Smooth muscle cell (in vitro differentiated cells): Measurements from ENCODE around the gene KRT2. TPM values are rescaled to one million over a fixed set of nuclear protein-coding genes. Genes with fewer than 3 reads are reported as not detected.

ENCODE experiments used
- DNase-seq: peaks from one replicate; lab custom pipeline; 2025; ENCODE audit not compliant: unreplicated experiment; lab: John Stamatoyannopoulos, UW
- H2AFZ ChIP-seq: fragments of 200-600 bp; sonication (generic); 2 replicates; pipeline ENCODE4 v1.6.0; 2016; ENCODE audit warnings: antibody characterized with exemption, low read depth, mild to moderate bottlenecking
- H3F3A ChIP-seq: fragments of 200-600 bp; sonication (generic); 2 replicates; pipeline ENCODE4 v1.6.0; 2017; ENCODE audit warnings: antibody characterized with exemption, low read depth
- H3K27ac ChIP-seq: fragments of 200-600 bp; sonication (generic); 2 replicates; pipeline ENCODE4 v1.5.1; 2016; ENCODE audit warnings: low read depth, mild to moderate bottlenecking
- H3K27me3 ChIP-seq: fragments of 200-600 bp; sonication (generic); 2 replicates; pipeline ENCODE4 v1.6.1; 2016; ENCODE audit warnings: low read depth, mild to moderate bottlenecking
- H3K36me3 ChIP-seq: fragments of 200-600 bp; sonication (generic); 2 replicates; pipeline ENCODE4 v1.5.1; 2016; ENCODE audit warnings: low read depth
- H3K4me1 ChIP-seq: fragments of 200-600 bp; sonication (generic); 2 replicates; pipeline ENCODE4 v1.5.1; 2016; ENCODE audit warnings: low read depth
- H3K4me2 ChIP-seq: fragments of 200-600 bp; sonication (generic); 2 replicates; pipeline ENCODE4 v1.6.0; 2016; ENCODE audit warnings: mild to moderate bottlenecking
- H3K4me3 ChIP-seq: fragments of 200-600 bp; sonication (generic); 2 replicates; pipeline ENCODE4 v1.5.1; 2016; ENCODE audit warnings: mild to moderate bottlenecking
- H3K79me2 ChIP-seq: fragments of 200-600 bp; sonication (generic); 2 replicates; pipeline ENCODE4 v1.6.0; 2016; ENCODE audit warnings: low read depth, mild to moderate bottlenecking
- H3K9ac ChIP-seq: fragments of 200-600 bp; sonication (generic); 2 replicates; pipeline ENCODE4 v1.6.0; 2016; ENCODE audit warnings: low read depth
- H3K9me3 ChIP-seq: fragments of 200-600 bp; sonication (generic); replicated peaks from 2 replicates; pipeline ENCODE4 v1.5.1; 2016; ENCODE audit warnings: low read depth
- H4K20me1 ChIP-seq: fragments of 200-600 bp; sonication (generic); 2 replicates; pipeline ENCODE4 v1.6.0; 2016; ENCODE audit warnings: low read depth
- CTCF ChIP-seq: fragments of 200-600 bp; sonication (generic); IDR thresholded peaks from 2 replicates; pipeline ENCODE4 v1.5.1; 2017; ENCODE audit warnings: borderline replicate concordance, mild to moderate bottlenecking, antibody characterized with exemption; ENCODE audit not compliant: insufficient read depth, poor library complexity, severe bottlenecking
- WGBS: methylation state at CpG from one replicate; pipeline ENCODE4 v1.1.7; 2016; ENCODE audit warnings: low lambda C conversion rate; 5-methylcytosine and 5-hydroxymethylcytosine counted together
- polyA plus RNA-seq: library from polyadenylated mRNA; unstranded; fragments of >200 nt; fragmentation: Nextera tagmentation; extraction: Ambion mirVana; gene quantifications from 2 replicates; pipeline ENCODE4 v1.2.1, GENCODE V29; 2016
- total RNA-seq: library from RNA; depleted of rRNA; stranded (reverse); fragments of >200 nt; gene quantifications from 2 replicates; pipeline ENCODE4 v1.2.3, GENCODE V29; 2014

Gene KRT2
- total and polyA plus RNA-seq, 2 experiments from 2014 or later: not detected

GRCh38 chr12:52644078-52644415 lies 8.0 kb downstream of the KRT2 start:
- WGBS: 91% methylated on average over 6 of the region's 6 CpGs
- no peak overlapping the region for H2AFZ ChIP-seq
- no peaks in the 10 kb centered on the region for H3K9me3 ChIP-seq
- H3K4me2 ChIP-seq: no peak overlapping the region
- no peak overlapping the region for H3K9ac ChIP-seq
- no peaks in the 10 kb centered on the region for H3K79me2 ChIP-seq
- no peaks in the 10 kb centered on the region for H3K36me3 ChIP-seq
- DNase-seq: no peak
- H4K20me1 ChIP-seq: no peaks in the 10 kb centered on the region
- TF ChIP-seq CTCF: no peak
- no peak overlapping the region for H3K27ac ChIP-seq
- H3K4me3 ChIP-seq: no peak overlapping the region
- H3F3A ChIP-seq: no peaks in the 10 kb centered on the region
- peaks cover 53% of the 10 kb centered on the region for H3K27me3 ChIP-seq
- no peaks in the 10 kb centered on the region for H3K4me1 ChIP-seq

GRCh38 chr12:52643233-52644077 lies 8.6 kb downstream of the KRT2 start:
- no peak overlapping the region for H3K4me2 ChIP-seq
- no peak overlapping the region for H3K27ac ChIP-seq
- no peaks in the 10 kb centered on the region for H3K4me1 ChIP-seq
- H3K9me3 ChIP-seq: no peaks in the 10 kb centered on the region
- H3K79me2 ChIP-seq: no peaks in the 10 kb centered on the region
- H3K4me3 ChIP-seq: no peak overlapping the region
- no peak overlapping the region for H2AFZ ChIP-seq
- H3K9ac ChIP-seq: no peak overlapping the region
- H3K27me3 ChIP-seq: peaks cover 59% of the 10 kb centered on the region
- no peaks in the 10 kb centered on the region for H3K36me3 ChIP-seq
- TF ChIP-seq CTCF: no peak
- no peaks in the 10 kb centered on the region for H4K20me1 ChIP-seq
- WGBS: 83% methylated on average over 10 of the region's 10 CpGs
- no peaks in the 10 kb centered on the region for H3F3A ChIP-seq
- no peak for DNase-seq

- Histone ChIP-seq H3K79me2 (no peaks in the 10 kb centered on the region), H3K4me1 (no peaks in the 10 kb centered on the region), H3K36me3 (no peaks in the 10 kb centered on the region), H2AFZ (no peak overlapping the region), H3K27ac (no peak overlapping the region), H3K4me2 (no peak overlapping the region), H3F3A (no peaks in the 10 kb centered on the region), H3K9me3 (no peaks in the 10 kb centered on the region), H3K4me3 (no peak overlapping the region), H4K20me1 (no peaks in the 10 kb centered on the region), H3K27me3 (peaks cover 59% of the 10 kb centered on the region), H3K9ac (no peak overlapping the region)
- no peak for TF ChIP-seq CTCF
- no peak for DNase-seq
- 85% methylated on average over 4 of the region's 4 CpGs for WGBS
These were observed 10.5 kb downstream of the KRT2 start for GRCh38 chr12:52641468-52641867.

- Histone ChIP-seq H3K4me2 (no peak overlapping the region), H2AFZ (no peak overlapping the region), H3K4me3 (no peak overlapping the region), H4K20me1 (no peaks in the 10 kb centered on the region), H3K27ac (no peak overlapping the region), H3K36me3 (no peaks in the 10 kb centered on the region), H3K4me1 (no peaks in the 10 kb centered on the region), H3K79me2 (no peaks in the 10 kb centered on the region), H3K27me3 (peaks cover 45% of the 10 kb centered on the region), H3K9me3 (no peaks in the 10 kb centered on the region), H3F3A (no peaks in the 10 kb centered on the region), H3K9ac (no peak overlapping the region)
- TF ChIP-seq CTCF: no peak
- WGBS: 79% methylated on average over 4 of the region's 4 CpGs
- no peak for DNase-seq
These were observed 14.7 kb downstream of the KRT2 start for GRCh38 chr12:52637299-52637698.
